Right ventricle myocardium superior (tissue), 1 donor: Measurements from ENCODE around the gene FARS2. TPM values are rescaled to one million over a fixed set of nuclear protein-coding genes. Genes with fewer than 3 reads are reported as not detected.

Experiments used
- ATAC-seq: fragments of 200-7000 bp; cut with Tn5 transposase; one replicate; pipeline ENCODE4 v1.9.1; 2020; ENCODE audit warnings: mild to moderate bottlenecking; ENCODE audit not compliant: poor library complexity
- DNase-seq: peaks from one replicate; pipeline ENCODE4 v3.0.0-alpha.2; 2020
- intact Hi-C: fragments of 100-400 bp; cut with DNase I; formaldehyde crosslinking; loops from one replicate; pipeline ENCODE4 v1.11.2; 2022
- total RNA-seq: library from RNA; stranded (reverse); fragmentation: NEBNext Ultra II Directional; extraction: Animal tissue kit (Norgen Biotek cat#: 25700); gene quantifications from one replicate; pipeline ENCODE4 v1.2.1, GENCODE V29; 2021
- donor health status: DM: no; HTN: yes; CAD: no; lungs with severe emphysema.

Gene FARS2
- total RNA-seq, 1 donor from 2014 or later = 20.8 TPM

- ATAC-seq = no peak
- intact Hi-C loops = no loop called here
- no peak for DNase-seq
Measured at GRCh38 chr6:5730585-5731263, 469.4 kb downstream of the FARS2 start.

DNA sequence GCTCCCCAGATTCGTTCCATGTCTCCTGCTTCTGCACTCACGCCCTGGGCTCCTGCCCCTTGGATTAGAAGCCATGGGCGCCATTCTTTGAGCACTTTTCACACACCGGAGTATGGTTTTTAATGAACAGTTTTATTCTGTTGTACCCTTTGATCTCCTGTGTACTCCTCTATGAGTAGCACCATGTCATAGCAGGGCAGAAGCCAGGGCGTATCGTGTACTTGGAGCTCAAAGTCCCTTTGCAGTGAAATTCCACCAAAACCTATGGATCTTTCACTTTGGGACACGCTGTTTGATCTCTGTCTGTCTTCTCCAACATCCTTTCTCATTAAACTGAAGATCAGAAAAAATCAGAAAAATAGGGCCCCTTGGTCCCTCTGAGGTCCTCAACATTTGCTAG, 470.1 kb downstream of the FARS2 start:
- ATAC-seq (no peak), DNase-seq (no peak)
- intact Hi-C loops = no loop called here

DNA sequence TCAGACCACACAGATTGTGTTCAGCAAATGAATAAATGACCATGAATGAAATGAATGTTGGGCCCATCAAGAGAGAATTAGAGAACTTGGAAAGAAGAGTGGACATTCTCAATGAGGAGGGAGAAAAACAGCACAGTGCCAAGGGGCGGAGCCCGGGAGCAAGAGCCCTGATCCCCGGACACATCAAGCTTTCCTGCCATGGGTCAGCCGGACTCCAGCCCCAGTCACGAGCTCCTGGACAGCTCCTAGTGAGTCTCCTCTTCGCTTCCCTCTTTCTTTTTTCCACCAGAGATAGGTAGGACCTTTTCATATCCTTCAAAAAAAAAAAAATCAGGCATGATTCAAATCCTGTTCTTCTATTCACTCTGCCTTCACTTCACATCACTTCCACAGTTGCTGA, 471.2 kb downstream of the FARS2 start:
- ATAC-seq = no peak
- intact Hi-C loops = no loop called here
- no peak for DNase-seq

- DNase-seq = no peak
- no peak for ATAC-seq
- intact Hi-C loops = no loop called here
Measured at GRCh38 chr6:5736016-5736738, 474.9 kb downstream of the FARS2 start.

DNA sequence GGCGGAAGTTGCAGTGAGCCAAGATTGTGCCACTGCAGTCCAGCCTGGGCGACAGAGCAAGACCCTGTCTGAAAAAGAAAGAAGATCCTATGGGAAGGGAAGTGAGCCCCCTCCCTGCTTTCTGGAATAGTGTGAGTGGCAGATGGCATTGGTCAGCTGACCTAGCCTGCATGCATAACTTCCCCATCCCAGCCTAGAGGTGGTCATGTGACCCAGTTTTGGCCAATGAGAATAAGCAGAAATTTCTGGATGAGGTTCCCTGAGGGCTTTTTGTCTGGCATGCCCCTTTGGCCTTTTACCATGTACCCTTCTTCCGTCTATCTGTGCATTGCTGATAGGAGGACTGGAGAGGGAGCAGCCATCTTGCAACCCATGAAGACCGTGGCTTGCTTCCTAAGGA, 476.1 kb downstream of the FARS2 start:
- intact Hi-C loops = no loop called here
- DNase-seq (no peak), ATAC-seq (no peak)

GRCh38 chr6:5738211-5738610, 476.9 kb downstream of the FARS2 start:
- ATAC-seq (no peak), DNase-seq (no peak)
- intact Hi-C loops = no loop called here

- intact Hi-C loops = no loop called here
- DNase-seq (no peak), ATAC-seq (peak; percentile 50)
Measured at GRCh38 chr6:5744497-5744896, 483.2 kb downstream of the FARS2 start.

GRCh38 chr6:5745081-5745480, 483.8 kb downstream of the FARS2 start:
- intact Hi-C loops = no loop called here
- DNase-seq (no peak), ATAC-seq (no peak)

GRCh38 chr6:5746053-5746758, 484.9 kb downstream of the FARS2 start:
- peak; percentile 61 for ATAC-seq
- intact Hi-C loops = no loop called here
- no peak for DNase-seq

- intact Hi-C loops = no loop called here
- DNase-seq (no peak), ATAC-seq (no peak)
Measured at GRCh38 chr6:5746759-5747130, 485.4 kb downstream of the FARS2 start.

GRCh38 chr6:5747379-5747778, 486.1 kb downstream of the FARS2 start:
- DNase-seq = no peak
- intact Hi-C loops = no loop called here
- peak; percentile 38 for ATAC-seq

GRCh38 chr6:5749016-5749650, 487.8 kb downstream of the FARS2 start:
- DNase-seq (peak; percentile 49), ATAC-seq (no peak)
- intact Hi-C loops = no loop called here

GRCh38 chr6:5749651-5750215, 488.4 kb downstream of the FARS2 start:
- ATAC-seq = no peak
- intact Hi-C loops = no loop called here
- DNase-seq = no peak

- peak; percentile 38 for ATAC-seq
- intact Hi-C loops = no loop called here
- no peak for DNase-seq
Measured at GRCh38 chr6:5751525-5752390, 490.4 kb downstream of the FARS2 start.

- DNase-seq = no peak
- intact Hi-C loops = no loop called here
- ATAC-seq = peak; percentile 63
Measured at GRCh38 chr6:5752391-5752680, 491.0 kb downstream of the FARS2 start.

DNA sequence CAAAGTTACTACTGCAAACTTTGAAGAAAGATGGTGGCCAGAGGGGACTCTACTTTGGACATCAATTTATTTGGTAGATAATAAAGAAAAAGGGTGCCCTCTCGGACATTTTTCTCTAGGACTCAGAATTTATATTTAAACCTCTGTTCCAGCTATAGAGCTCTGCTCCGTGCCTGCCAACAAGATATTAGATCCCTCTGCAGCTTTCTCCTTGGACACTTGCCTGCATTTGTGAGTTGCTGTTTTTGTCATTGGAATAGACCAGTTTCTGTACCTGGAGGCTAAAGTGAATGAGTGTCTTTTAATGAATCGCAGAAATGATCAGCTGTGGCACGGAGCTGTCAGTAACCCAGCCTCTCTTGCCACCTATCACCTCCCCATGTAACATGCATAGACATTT, 491.9 kb downstream of the FARS2 start:
- ATAC-seq (peak; percentile 50), DNase-seq (no peak)
- intact Hi-C loops = no loop called here

DNA sequence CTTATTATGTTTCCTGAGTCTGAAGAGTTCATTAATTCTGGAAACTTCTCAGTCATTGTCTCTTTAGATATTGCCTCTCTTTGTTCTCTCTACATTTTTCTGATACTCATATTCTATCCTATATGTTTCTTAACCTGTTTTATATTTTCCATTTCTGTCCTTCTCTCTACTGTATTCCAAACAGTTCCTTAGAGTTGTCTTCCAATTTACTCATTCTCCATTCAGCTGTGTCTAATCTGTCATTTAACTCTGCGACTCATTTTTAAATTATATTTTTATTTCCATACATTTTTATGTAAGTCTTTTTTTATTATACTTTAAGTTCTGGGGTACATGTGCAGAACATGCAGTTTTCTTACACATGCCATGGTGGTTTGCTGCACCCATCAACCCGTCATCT, 493.6 kb downstream of the FARS2 start:
- intact Hi-C loops = no loop called here
- DNase-seq (no peak), ATAC-seq (no peak)

DNA sequence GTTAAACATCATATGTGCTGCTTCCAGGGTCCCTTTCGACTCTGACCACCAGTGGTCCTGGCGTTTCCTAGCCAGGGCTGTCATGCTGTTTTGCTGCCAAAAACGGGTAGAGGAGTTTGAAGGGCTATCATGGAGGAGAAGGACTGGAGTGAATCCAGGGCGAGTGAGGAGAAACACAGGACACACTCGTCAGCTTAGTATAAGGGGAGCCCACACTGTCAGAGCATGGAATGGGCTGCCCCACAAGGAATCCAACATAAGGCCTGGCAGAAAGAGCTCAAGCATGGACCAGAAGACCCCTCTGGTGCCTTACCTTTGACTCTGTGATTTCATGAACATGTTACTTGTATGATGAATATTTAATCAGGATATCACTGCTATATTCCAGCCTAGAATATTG, 498.3 kb downstream of the FARS2 start:
- ATAC-seq (no peak), DNase-seq (no peak)
- intact Hi-C loops = no loop called here
